ENCODE results near the gene RASGRF1. TPM values are rescaled to one million over a fixed set of nuclear protein-coding genes. Genes with fewer than 3 reads are reported as not detected.

RASGRF1 gene
- total RNA-seq, 1 experiment from 2014 or later, result 0.59 TPM

GRCh38 chr15:78991476-78991875 is 99.1 kb downstream of the RASGRF1 start:
- CTCF ChIA-PET, result interaction anchor here (1.7 kb wide), 1 partner anchor 12 kb away, joined by 6 read pairs; no protein-coding TSS in a partner anchor

GRCh38 chr15:78990278-78990677 is 100.3 kb downstream of the RASGRF1 start:
- no peaks in the 10 kb centered on the region for H3K27me3 ChIP-seq (ENCODE audit: control insufficient read depth, insufficient read depth, low read length)
- no peak overlapping the region for H3K4me3 ChIP-seq (ENCODE audit: low read depth in 2 of 2, low read length in 2 of 2)
- no peaks in the 10 kb centered on the region for H3K36me3 ChIP-seq (ENCODE audit: control insufficient read depth, insufficient read depth, low read length)
- BruUV-seq (replicated peaks), result no TSS peak
- ChIA-PET CTCF (no interaction called here), POLR2A (no interaction called here)
- DNase-seq (ENCODE audit: low read depth, low spot score) (no peak), ATAC-seq (no peak)
- TF ChIP-seq TCF7L2 (IDR thresholded peaks at IDR 0.05; ENCODE audit: low read depth, low read length), result no peak
- no peak for TF ChIP-seq SIN3A (IDR thresholded peaks at IDR 0.05; ENCODE audit: borderline replicate concordance, insufficient read depth, low read depth, low read length)
- TF ChIP-seq REST (IDR thresholded peaks at IDR 0.05; ENCODE audit: insufficient read depth in 1 of 2, low read depth in 2 of 2, low read length in 1 of 2), result no peak
- TF ChIP-seq, protein P1, sequence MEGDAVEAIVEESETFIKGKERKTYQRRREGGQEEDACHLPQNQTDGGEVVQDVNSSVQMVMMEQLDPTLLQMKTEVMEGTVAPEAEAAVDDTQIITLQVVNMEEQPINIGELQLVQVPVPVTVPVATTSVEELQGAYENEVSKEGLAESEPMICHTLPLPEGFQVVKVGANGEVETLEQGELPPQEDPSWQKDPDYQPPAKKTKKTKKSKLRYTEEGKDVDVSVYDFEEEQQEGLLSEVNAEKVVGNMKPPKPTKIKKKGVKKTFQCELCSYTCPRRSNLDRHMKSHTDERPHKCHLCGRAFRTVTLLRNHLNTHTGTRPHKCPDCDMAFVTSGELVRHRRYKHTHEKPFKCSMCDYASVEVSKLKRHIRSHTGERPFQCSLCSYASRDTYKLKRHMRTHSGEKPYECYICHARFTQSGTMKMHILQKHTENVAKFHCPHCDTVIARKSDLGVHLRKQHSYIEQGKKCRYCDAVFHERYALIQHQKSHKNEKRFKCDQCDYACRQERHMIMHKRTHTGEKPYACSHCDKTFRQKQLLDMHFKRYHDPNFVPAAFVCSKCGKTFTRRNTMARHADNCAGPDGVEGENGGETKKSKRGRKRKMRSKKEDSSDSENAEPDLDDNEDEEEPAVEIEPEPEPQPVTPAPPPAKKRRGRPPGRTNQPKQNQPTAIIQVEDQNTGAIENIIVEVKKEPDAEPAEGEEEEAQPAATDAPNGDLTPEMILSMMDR (IDR thresholded peaks at IDR 0.05), result no peak
- TF ChIP-seq POLR2AphosphoS5 (IDR thresholded peaks at IDR 0.05; ENCODE audit: low read depth, low read length), result no peak
- intact Hi-C loops (cut with micrococcal nuclease; ENCODE audit: unreplicated experiment), result no loop called here
- in situ Hi-C loops (cut with HindIII; ENCODE audit: low pct_unique_long_range_greater_than_20kb, low sequenced_read_pairs), result no loop called here
- no peaks in the 10 kb centered on the region for H3K9me3 ChIP-seq (ENCODE audit: control insufficient read depth, insufficient read depth, low read depth, low read length)
- peak overlapping the region; percentile 37; the same call in 1 of the 2 replicates for H3K27ac ChIP-seq (ENCODE audit: low read length)
- peaks cover 9% of the 10 kb centered on the region for H3K4me1 ChIP-seq (ENCODE audit: control insufficient read depth, insufficient read depth, low read length)

More at GRCh38 chr15:78991476-78991875, 99.1 kb downstream of the RASGRF1 start:
- no peak for ATAC-seq
- no TSS peak for BruUV-seq (replicated peaks)
- POLR2A ChIA-PET, result interaction anchor here (0.6 kb wide), 1 partner anchor 69 kb away, joined by 3 read pairs; no protein-coding TSS in a partner anchor
- no peak overlapping the region for H3K27ac ChIP-seq (ENCODE audit: low read length)
- H3K4me1 ChIP-seq (ENCODE audit: control insufficient read depth, insufficient read depth, low read length), result peaks cover 13% of the 10 kb centered on the region
- TF ChIP-seq TCF7L2 (IDR thresholded peaks at IDR 0.05; ENCODE audit: low read depth, low read length) (no peak), REST (IDR thresholded peaks at IDR 0.05; ENCODE audit: insufficient read depth in 1 of 2, low read depth in 2 of 2, low read length in 1 of 2) (no peak), POLR2AphosphoS5 (IDR thresholded peaks at IDR 0.05; ENCODE audit: low read depth, low read length) (no peak)
- TF ChIP-seq, protein P1 (IDR thresholded peaks at IDR 0.05), result no peak
- no peaks in the 10 kb centered on the region for H3K36me3 ChIP-seq (ENCODE audit: control insufficient read depth, insufficient read depth, low read length)
- intact Hi-C loops (cut with micrococcal nuclease; ENCODE audit: unreplicated experiment), result no loop called here
- no peaks in the 10 kb centered on the region for H3K9me3 ChIP-seq (ENCODE audit: control insufficient read depth, insufficient read depth, low read depth, low read length)
- H3K4me3 ChIP-seq (ENCODE audit: low read depth in 2 of 2, low read length in 2 of 2), result no peak overlapping the region
- no peak for DNase-seq (ENCODE audit: low read depth, low spot score)
- in situ Hi-C loops (cut with HindIII; ENCODE audit: low pct_unique_long_range_greater_than_20kb, low sequenced_read_pairs), result no loop called here
- H3K27me3 ChIP-seq (ENCODE audit: control insufficient read depth, insufficient read depth, low read length), result no peaks in the 10 kb centered on the region

Measured in Panc1 (cell line).